Right ventricle myocardium inferior (tissue), 1 donor: ENCODE data around the gene METAP2. TPM values are rescaled to one million over a fixed set of nuclear protein-coding genes. Genes with fewer than 3 reads are reported as not detected.
A peak's percentile ranks its signal among the peaks of the same experiment; 100 is the strongest.
"Not testable (repeated sequence)": the region's sequence is repeated elsewhere in the genome, so short reads cannot be mapped to it uniquely, and the experiment has no call there.

Experiments
- ATAC-seq: fragments of 200-7000 bp; cut with Tn5 transposase; one replicate; pipeline ENCODE4 v1.9.1; 2020; ENCODE audit warnings: mild to moderate bottlenecking, moderate library complexity
- DNase-seq: peaks from one replicate; pipeline ENCODE4 v3.0.0; 2021; ENCODE audit errors: missing footprints
- intact Hi-C: fragments of 100-400 bp; cut with DNase I; formaldehyde crosslinking; loops from one replicate; pipeline ENCODE4 v1.11.0; 2022
- total RNA-seq: library from RNA; stranded (reverse); fragmentation: NEBNext Ultra II Directional; extraction: Animal tissue kit (Norgen Biotek cat#: 25700); gene quantifications from one replicate; pipeline ENCODE4 v1.2.1, GENCODE V29; 2021
- donor health status: DM: no; HTN: yes; CAD: no; lungs with severe emphysema.

Gene METAP2
- total RNA-seq, 1 donor from 2014 or later: 53.2 TPM

DNA sequence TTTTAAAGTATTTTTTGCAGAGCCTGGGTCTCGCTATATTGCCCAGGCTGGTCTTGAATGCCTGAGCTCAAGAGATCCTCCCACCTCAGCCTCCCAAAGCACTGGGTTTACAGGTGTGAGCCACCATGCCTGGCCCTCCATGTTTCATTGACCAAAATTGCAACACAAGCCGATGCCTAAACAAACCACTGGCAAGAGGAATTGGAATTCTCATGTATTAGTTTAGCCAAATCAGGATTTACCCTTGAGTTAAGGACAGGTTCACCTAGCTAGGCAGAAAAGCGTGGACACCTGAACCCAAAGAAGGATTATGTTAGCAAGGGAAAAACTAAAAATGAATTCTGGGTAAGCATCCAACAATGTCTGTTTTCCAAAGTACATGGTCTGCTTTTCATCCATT, 14.6 kb upstream of the METAP2 start:
- ATAC-seq (no peak), DNase-seq (no peak)
- intact Hi-C loops: no loop called here

DNA sequence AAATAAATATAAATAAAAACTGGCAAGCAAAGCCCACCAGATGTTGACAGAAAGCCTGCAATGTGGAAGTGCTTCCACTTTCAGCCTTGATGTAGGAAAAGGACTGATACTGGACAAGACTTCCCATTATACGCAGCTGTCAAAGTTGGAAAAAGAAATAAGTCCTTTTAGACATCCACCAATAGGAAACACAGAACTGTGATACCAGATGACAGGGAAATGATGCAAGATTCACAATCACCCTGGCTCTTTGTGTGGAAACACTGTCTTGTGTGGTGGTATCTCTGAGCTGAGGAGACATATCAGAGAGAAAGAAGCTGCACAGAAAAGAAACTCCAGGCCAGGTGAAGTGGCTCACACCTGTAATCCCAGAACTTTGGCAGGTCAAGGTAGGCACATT, 13.8 kb upstream of the METAP2 start:
- DNase-seq (no peak), ATAC-seq (no peak)
- intact Hi-C loops: no loop called here

- intact Hi-C loops: no loop called here
- no peak for DNase-seq
- ATAC-seq: no peak
Observed at GRCh38 chr12:95460896-95461295, 13.1 kb upstream of the METAP2 start.

DNA sequence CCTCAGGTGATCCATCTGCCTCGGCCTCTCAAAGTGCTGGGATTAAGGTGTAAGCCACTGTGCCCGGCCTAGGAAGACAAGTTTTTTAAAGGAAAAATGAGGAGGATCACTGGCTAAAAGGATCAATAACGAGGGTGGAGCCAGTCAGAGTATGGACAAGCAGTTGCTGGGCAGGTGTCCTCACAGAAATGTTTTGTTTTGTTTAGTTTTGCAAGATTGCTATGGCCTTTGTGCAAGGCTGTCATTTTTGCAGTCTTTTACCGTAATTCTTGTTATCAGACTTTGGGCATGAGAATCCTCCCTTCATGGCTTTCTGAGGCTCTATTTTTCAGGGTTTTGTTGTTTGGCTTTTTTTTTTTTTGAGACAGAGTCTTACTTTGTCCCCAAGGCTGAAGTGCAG, 11.9 kb upstream of the METAP2 start:
- DNase-seq (no peak), ATAC-seq (no peak)
- intact Hi-C loops: no loop called here

DNA sequence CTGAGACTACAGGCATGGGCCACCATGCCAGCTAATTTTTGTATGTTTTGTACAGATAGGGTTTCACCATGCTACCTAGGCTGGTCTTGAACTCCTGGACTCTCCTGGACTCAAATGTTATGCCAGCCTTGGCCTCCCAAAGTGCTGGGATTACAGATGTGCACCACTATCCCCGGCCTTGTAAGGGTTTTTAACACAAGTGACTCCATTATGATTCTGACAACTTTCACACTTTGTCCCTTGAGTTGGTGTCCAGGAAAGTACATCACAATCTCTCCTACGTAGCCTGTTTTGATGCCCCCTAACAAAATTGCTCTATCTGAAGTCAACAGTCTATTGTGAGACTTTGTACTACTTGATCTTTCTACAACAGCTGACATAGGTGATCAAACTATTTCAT, 11.4 kb upstream of the METAP2 start:
- no peak for DNase-seq
- no peak for ATAC-seq
- intact Hi-C loops: no loop called here

GRCh38 chr12:95463050-95463449, 10.9 kb upstream of the METAP2 start:
- DNase-seq: no peak
- intact Hi-C loops: no loop called here
- no peak for ATAC-seq

DNA sequence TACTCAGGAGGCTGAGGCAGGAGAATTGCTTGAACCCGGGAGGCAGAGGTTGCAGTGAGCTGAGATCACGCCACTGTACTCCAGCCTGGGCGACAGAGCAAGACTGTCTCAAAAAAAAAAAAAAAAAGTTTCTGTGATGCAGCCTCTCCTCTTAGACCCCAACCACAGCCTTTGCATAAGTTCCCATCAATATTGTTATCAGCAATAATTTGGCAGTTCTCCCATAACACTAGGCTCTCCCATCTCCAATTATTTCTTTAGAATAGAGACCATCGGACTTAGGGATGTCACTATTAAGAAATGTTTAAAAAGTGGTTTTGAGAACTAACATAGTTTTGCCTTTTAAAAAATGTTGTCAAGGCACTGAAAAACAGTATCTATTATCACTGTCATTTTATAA, 10.2 kb upstream of the METAP2 start:
- ATAC-seq, intact Hi-C loops, DNase-seq: not testable (repeated sequence)

GRCh38 chr12:95465275-95465674, 8.7 kb upstream of the METAP2 start:
- intact Hi-C loops: no loop called here
- DNase-seq (no peak), ATAC-seq (no peak)

- no peak for DNase-seq
- intact Hi-C loops: loop anchor here (5.0 to 10.0 kb wide), 3 partner anchors 48 to 115 kb away; no protein-coding TSS in a partner anchor
- ATAC-seq: no peak
Observed at GRCh38 chr12:95470300-95470699, 3.7 kb upstream of the METAP2 start.

DNA sequence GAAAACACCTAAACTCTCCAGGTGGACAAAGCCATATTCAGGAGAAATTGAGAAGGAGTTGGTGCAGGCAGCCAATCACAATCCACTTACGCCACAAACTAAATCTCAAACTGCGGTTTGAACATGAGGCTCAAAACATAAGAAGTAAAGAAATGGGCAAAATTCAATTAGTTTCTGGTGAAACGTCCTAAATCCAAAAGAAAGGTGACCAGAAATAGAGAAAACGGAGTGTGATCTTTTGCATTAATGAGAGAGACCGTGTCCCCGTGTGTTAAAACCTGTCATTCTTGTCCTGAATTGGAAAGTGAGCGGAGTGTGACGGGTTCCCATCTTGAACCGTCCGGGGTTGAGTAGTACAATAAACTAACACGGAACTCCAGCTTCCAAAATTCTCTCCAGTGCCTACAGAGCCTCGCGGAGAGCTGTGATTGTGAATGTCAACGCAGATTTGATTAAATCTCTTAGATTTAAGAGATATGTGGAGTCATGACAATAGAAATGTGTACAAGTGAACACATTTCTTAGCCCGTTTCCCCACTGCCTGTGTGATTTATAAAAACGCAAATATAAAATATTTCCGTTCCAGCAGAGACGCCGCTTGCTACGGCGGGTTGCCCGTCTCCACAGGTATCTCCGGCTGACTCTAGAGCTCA, 595 bp upstream of the METAP2 start:
- peak; percentile 72 for ATAC-seq
- DNase-seq: no peak
- intact Hi-C loops: loop anchor here (5.0 to 10.0 kb wide), 3 partner anchors 51 to 119 kb away; no protein-coding TSS in a partner anchor

- DNase-seq (no peak), ATAC-seq (no peak)
- intact Hi-C loops: loop anchor here (5.0 to 10.0 kb wide), 3 partner anchors 52 to 120 kb away; no protein-coding TSS in a partner anchor
Observed at GRCh38 chr12:95474660-95474958, 657 bp downstream of the METAP2 start.

DNA sequence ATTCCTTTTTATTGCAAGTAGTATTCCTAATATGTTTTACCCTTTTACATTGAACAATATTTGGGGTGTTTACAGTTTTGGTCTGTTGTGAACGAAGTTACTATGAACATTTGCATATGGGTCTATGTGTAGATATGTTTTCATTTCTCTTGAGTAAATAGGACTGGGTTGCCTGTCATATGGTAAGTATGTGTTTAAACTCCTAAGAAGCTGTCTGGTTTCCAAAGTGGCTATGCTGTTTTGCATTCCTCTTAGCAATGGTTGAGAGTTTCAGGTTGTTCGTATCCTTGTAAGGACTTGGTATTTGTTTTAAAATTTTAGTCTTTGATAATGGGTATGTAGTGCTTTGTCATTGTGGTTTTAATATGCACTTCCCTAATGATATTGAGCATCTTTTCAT, 6.3 kb downstream of the METAP2 start:
- no peak for ATAC-seq
- intact Hi-C loops: no loop called here
- no peak for DNase-seq

GRCh38 chr12:95481072-95481471, 7.1 kb downstream of the METAP2 start:
- no peak for ATAC-seq
- intact Hi-C loops: no loop called here

GRCh38 chr12:95481888-95482287, 7.9 kb downstream of the METAP2 start:
- intact Hi-C loops: no loop called here
- DNase-seq (no peak), ATAC-seq (no peak)

More at GRCh38 chr12:95481072-95481471, 7.1 kb downstream of the METAP2 start:
- no peak for DNase-seq

- intact Hi-C loops, ATAC-seq, DNase-seq: not testable (repeated sequence)
Observed at GRCh38 chr12:95482564-95482963, 8.6 kb downstream of the METAP2 start.

DNA sequence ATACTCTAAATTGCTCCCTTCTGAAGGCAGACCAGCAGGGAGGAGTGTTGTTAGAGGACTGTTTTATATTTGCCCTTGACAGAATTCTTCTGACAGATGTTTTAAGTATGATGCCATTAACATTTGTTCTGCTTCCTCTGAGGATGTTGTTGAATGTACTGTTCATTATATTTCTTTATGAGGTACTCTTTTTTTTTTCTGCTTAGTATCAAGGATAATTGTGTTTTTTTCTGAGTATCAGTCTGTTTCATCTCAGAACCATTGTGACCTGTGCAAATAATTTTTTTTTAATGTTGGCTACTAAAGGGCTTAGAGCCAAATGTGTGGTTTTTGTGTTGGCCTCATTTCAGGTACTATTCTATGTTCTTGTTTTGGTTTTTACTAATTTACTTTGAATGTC, 10.6 kb downstream of the METAP2 start:
- intact Hi-C loops: no loop called here
- DNase-seq: no peak
- ATAC-seq: no peak

- ATAC-seq: no peak
- no peak for DNase-seq
- intact Hi-C loops: no loop called here
Observed at GRCh38 chr12:95487024-95487423, 13.1 kb downstream of the METAP2 start.

GRCh38 chr12:95492462-95492861, 18.5 kb downstream of the METAP2 start:
- ATAC-seq (no peak), DNase-seq (no peak)
- intact Hi-C loops: no loop called here

- DNase-seq (no peak), ATAC-seq (no peak)
- intact Hi-C loops: no loop called here
Observed at GRCh38 chr12:95494888-95495287, 20.9 kb downstream of the METAP2 start.

DNA sequence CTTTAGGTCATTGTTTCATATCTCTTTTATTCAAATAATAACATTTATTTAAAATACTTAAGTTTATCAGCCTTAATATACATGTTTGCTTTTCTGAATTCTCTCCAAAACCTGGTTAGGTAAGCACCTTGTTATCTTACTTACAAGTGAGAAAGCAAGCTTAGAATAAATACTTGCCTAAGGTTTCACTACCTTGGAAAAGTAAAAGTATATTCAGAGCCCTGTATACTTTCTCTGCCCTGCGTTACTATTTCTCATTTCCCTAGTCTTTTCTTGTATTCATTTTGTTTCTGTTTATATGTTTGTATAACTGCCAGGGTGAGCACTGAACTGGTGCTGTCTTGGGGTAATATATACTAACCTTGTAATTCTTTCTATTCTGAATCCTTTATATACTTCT, 21.5 kb downstream of the METAP2 start:
- intact Hi-C loops: no loop called here
- no peak for ATAC-seq

DNA sequence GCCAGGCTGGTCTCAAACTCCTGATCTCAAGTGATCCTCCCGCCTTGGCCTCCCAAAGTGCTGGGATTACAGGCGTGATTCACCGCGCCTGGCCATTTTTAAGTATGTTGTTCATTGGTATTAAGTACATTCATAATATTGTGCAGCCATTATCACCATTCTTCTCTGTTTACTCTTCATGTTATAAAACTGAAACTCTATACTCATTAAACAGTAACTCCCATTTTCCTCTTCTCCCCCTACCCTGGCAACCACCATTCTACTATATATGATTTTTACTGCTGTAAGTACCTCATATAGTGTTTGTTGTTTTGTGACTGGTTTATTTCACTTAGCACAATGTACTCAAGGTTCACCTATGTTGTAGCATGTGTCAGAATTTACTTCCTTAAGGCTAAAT, 23.1 kb downstream of the METAP2 start:
- intact Hi-C loops: no loop called here
- no peak for DNase-seq
- ATAC-seq: no peak

More for the DNA sequence above, 21.5 kb downstream of the METAP2 start:
- DNase-seq: no peak
